ENCODE results near the gene MYO5A.
"Not testable (repeated sequence)": the region's sequence is repeated elsewhere in the genome, so short reads cannot be mapped to it uniquely, and the experiment has no call there.

MYO5A gene

GRCh38 chr15:52540374-52541012, 11.8 kb upstream of the MYO5A start:
- no peak for DNase-seq

GRCh38 chr15:52537459-52537858, 8.8 kb upstream of the MYO5A start:
- no peak for DNase-seq

- DNase-seq: no peak
Measured at GRCh38 chr15:52532427-52532826, 3.7 kb upstream of the MYO5A start.

GRCh38 chr15:52529940-52530339, 1.3 kb upstream of the MYO5A start:
- no peak for DNase-seq

GRCh38 chr15:52529341-52529924, 753 bp upstream of the MYO5A start:
- DNase-seq: no peak

- no peak for DNase-seq
Measured at GRCh38 chr15:52527911-52528563, 643 bp downstream of the MYO5A start.

- DNase-seq: no peak
Measured at GRCh38 chr15:52527196-52527910, 1.3 kb downstream of the MYO5A start.

- DNase-seq: no peak
Measured at GRCh38 chr15:52524223-52525136, 4.2 kb downstream of the MYO5A start.

GRCh38 chr15:52523647-52524046, 5.0 kb downstream of the MYO5A start:
- DNase-seq: no peak

GRCh38 chr15:52523192-52523591, 5.5 kb downstream of the MYO5A start:
- DNase-seq: no peak

- DNase-seq: no peak
Measured at GRCh38 chr15:52521682-52522081, 7.0 kb downstream of the MYO5A start.

GRCh38 chr15:52520421-52520820, 8.3 kb downstream of the MYO5A start:
- DNase-seq: no peak

GRCh38 chr15:52518487-52519371, 10.0 kb downstream of the MYO5A start:
- no peak for DNase-seq

GRCh38 chr15:52517014-52517413, 11.7 kb downstream of the MYO5A start:
- no peak for DNase-seq

GRCh38 chr15:52515343-52515742, 13.3 kb downstream of the MYO5A start:
- no peak for DNase-seq

- no peak for DNase-seq
Measured at GRCh38 chr15:52514482-52514881, 14.2 kb downstream of the MYO5A start.

GRCh38 chr15:52512869-52513268, 15.8 kb downstream of the MYO5A start:
- not testable (repeated sequence) for DNase-seq

GRCh38 chr15:52511084-52511483, 17.6 kb downstream of the MYO5A start:
- no peak for DNase-seq

GRCh38 chr15:52509500-52510245, 19.0 kb downstream of the MYO5A start:
- DNase-seq: no peak

- no peak for DNase-seq
Measured at GRCh38 chr15:52506549-52506948, 22.1 kb downstream of the MYO5A start.

- DNase-seq: no peak
Measured at GRCh38 chr15:52505151-52505550, 23.5 kb downstream of the MYO5A start.

Data from DMS153 (cell line).